ENCODE data around the gene HIRIP3.

DNA sequence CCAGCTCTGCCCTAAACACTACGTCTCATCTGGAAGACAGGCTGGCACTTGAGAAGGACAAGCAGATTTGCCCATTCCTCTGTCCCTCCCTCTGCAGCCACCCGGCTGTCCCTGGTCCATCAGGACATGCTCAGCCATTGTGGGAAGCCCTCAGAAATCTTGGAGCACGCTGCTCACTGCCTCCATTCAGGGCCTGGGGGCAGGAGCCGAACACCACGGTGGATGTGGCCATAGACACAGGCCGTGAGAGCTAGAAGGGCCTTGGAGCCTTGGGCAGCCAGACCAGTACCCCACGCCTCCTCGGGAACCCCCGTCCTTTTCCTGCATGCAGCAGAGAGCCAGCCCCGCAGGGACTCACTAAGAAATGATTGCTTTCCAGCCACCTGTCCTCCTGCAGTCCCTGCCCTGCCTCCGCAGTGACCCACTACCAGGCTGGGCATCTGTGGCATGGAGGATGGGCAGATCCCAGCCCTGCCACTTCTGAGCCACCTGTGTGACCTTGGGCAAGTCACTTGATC is 12.0 kb upstream of the HIRIP3 start:
- TF ChIP-seq GABPA (IDR thresholded peaks at IDR 0.05; ENCODE audit: low read depth) = no peak
- TF ChIP-seq TEAD4 (IDR thresholded peaks at IDR 0.05; ENCODE audit: borderline replicate concordance, insufficient read depth) = no peak
- TF ChIP-seq, protein P1, sequence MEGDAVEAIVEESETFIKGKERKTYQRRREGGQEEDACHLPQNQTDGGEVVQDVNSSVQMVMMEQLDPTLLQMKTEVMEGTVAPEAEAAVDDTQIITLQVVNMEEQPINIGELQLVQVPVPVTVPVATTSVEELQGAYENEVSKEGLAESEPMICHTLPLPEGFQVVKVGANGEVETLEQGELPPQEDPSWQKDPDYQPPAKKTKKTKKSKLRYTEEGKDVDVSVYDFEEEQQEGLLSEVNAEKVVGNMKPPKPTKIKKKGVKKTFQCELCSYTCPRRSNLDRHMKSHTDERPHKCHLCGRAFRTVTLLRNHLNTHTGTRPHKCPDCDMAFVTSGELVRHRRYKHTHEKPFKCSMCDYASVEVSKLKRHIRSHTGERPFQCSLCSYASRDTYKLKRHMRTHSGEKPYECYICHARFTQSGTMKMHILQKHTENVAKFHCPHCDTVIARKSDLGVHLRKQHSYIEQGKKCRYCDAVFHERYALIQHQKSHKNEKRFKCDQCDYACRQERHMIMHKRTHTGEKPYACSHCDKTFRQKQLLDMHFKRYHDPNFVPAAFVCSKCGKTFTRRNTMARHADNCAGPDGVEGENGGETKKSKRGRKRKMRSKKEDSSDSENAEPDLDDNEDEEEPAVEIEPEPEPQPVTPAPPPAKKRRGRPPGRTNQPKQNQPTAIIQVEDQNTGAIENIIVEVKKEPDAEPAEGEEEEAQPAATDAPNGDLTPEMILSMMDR (IDR thresholded peaks at IDR 0.05) = no peak
